Measurements from ENCODE around the gene DUSP6.

DNA sequence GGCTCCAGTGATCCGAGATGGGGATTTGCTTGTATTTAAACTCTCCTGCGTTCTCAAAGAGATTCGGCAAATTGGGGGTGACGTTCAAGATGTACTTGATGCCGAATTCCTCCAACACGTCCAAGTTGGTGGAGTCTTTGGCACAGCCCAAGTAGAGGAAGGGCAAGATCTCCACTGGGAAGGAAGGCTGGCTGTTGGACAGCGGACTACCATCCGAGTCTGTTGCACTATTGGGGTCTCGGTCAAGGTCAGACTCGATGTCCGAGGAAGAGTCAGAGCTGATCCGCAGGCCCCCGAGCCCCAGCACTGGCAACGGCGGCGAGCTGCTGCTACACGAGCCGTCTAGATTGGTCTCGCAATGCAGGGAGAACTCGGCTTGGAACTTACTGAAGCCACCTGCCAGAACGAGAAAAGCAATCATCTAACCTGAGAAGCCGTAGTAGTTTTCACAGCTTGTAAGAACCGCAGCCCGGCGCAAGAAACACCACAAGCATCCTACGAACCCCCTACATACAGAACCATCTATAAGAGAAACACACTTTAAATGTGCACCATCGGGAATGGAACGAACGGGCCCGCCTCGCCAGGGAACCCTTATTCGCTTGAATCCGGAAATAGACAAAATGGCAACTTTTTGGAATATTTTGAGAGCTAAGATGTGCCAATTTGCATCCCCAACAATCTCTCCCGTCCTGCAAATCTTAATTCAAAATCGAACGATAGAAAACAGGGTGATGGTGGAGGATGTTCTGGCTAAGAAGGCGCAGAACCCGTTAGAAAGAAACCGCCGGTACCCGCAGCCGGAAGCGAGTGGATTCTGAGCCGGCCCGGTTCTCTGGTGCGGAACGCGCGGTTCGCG, 1.4 kb downstream of the DUSP6 start:
- TF ChIP-seq HDAC1 (IDR thresholded peaks at IDR 0.05) (no peak), SIN3A (IDR thresholded peaks at IDR 0.05; ENCODE audit: borderline replicate concordance in 2 of 2, control insufficient read depth in 1 of 2, low read depth in 2 of 2, low read length in 2 of 2) (no peak), YY1 (IDR thresholded peaks at IDR 0.05; ENCODE audit: borderline replicate concordance in 1 of 3, control insufficient read depth in 1 of 3, extremely low read depth in 1 of 3, insufficient read depth in 3 of 3, insufficient read length in 1 of 3, insufficient replicate concordance in 2 of 3, low read depth in 1 of 3, low read length in 2 of 3) (no peak), KAT2B (IDR thresholded peaks at IDR 0.05; ENCODE audit: low read depth, low read length) (no peak), WHSC1 (IDR thresholded peaks at IDR 0.05; ENCODE audit: low read length) (no peak)
- TF ChIP-seq, protein P1, sequence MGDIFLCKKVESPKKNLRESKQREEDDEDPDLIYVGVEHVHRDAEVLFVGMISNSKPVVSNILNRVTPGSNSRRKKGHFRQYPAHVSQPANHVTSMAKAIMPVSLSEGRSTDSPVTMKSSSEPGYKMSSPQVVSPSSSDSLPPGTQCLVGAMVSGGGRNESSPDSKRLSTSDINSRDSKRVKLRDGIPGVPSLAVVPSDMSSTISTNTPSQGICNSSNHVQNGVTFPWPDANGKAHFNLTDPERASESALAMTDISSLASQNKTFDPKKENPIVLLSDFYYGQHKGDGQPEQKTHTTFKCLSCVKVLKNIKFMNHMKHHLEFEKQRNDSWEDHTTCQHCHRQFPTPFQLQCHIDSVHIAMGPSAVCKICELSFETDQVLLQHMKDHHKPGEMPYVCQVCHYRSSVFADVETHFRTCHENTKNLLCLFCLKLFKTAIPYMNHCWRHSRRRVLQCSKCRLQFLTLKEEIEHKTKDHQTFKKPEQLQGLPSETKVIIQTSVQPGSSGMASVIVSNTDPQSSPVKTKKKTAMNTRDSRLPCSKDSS (IDR thresholded peaks at IDR 0.05; ENCODE audit: low read depth, partially characterized antibody): no peak
- TF ChIP-seq, protein P2, sequence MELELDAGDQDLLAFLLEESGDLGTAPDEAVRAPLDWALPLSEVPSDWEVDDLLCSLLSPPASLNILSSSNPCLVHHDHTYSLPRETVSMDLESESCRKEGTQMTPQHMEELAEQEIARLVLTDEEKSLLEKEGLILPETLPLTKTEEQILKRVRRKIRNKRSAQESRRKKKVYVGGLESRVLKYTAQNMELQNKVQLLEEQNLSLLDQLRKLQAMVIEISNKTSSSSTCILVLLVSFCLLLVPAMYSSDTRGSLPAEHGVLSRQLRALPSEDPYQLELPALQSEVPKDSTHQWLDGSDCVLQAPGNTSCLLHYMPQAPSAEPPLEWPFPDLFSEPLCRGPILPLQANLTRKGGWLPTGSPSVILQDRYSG (tag; conservative IDR thresholded peaks at IDR 0.05; ENCODE audit: low read depth): no peak

Measured in K562 (cell line).